Progenitor cell of endocrine pancreas (in vitro differentiated cells): ENCODE results near the gene ELF3. TPM values are rescaled to one million over a fixed set of nuclear protein-coding genes. Genes with fewer than 3 reads are reported as not detected.

Experiments
- DNase-seq: peaks from one replicate; pipeline ENCODE4 v3.0.0; 2021; ENCODE audit warnings: low spot score; ENCODE audit not compliant: unreplicated experiment
- H3K27ac Mint-ChIP-seq: 2 replicates; pipeline ENCODE4 v1.8.0; 2021; ENCODE audit warnings: mild to moderate bottlenecking, moderate library complexity, mixed read lengths
- H3K27me3 Mint-ChIP-seq: 2 replicates; pipeline ENCODE4 v1.8.0; 2021; ENCODE audit warnings: mixed read lengths
- H3K36me3 Mint-ChIP-seq: 2 replicates; pipeline ENCODE4 v1.8.0; 2022; ENCODE audit warnings: mixed read lengths; ENCODE audit not compliant: insufficient read depth
- H3K4me1 Mint-ChIP-seq: 2 replicates; pipeline ENCODE4 v1.8.0; 2021; ENCODE audit warnings: low read depth, mixed read lengths
- H3K4me3 Mint-ChIP-seq: 2 replicates; pipeline ENCODE4 v1.8.0; 2021; ENCODE audit warnings: low read depth, mild to moderate bottlenecking, moderate library complexity, mixed read lengths
- H3K9me3 Mint-ChIP-seq: 2 replicates; pipeline ENCODE4 v1.8.0; 2021; ENCODE audit warnings: low read depth, mixed read lengths
- total RNA-seq: library from RNA; stranded (reverse); gene quantifications from 2 replicates; pipeline ENCODE4 v1.2.1, GENCODE V29; 2021
- TF ChIP-seq, protein P1 (sequence below): fragments of 200-600 bp; sonication (generic); IDR thresholded peaks from one replicate; pipeline ENCODE4 v1.5.0; 2021; ENCODE audit warnings: antibody characterized with exemption, mild to moderate bottlenecking; ENCODE audit not compliant: unreplicated experiment

The ELF3 gene
- total RNA-seq, 1 donor from 2014 or later = 74.3 TPM

DNA sequence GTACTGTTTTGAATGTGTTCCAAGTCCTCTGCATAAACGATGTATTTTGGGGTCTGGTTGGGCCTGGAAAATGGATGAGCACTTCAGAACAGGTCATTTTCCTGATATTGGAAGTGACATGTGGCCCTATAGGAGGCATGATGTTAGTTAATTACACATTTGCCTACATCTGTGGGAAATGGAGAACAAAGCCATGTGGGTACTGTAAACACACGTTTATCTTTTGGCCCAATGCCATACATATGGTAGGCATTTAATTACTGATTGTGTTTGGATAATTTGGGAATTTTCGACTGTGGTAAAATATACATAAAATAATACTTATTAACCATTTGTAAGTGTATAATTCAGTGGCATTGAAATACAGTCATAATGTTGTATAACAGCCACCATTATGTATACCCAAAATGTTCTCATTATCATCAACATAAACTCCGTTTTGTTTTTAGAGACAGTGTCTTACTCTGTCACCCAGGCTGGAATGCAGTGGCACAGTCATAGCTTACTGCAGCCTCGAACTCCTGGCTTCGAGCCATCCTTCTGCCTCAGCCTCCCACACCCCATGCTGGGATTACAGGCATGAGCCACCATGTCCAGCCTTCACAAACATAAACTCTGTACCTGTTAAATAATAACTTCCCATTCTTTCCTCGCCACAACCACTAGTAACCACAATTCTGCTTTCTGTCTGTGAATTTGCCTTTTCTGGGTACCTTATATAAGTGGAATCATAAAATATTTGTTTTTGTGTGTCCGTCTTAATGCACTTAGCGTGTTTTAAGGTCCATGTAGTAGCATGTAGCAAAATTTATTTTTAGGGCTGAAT lies 39.8 kb upstream of the ELF3 start:
- H3K27ac Mint-ChIP-seq = no peak overlapping the region
- H3K9me3 Mint-ChIP-seq = no peaks in the 10 kb centered on the region
- no peaks in the 10 kb centered on the region for H3K4me1 Mint-ChIP-seq
- H3K36me3 Mint-ChIP-seq = peaks cover 15% of the 10 kb centered on the region
- no peak for DNase-seq
- no peak overlapping the region for H3K4me3 Mint-ChIP-seq
- peaks cover 3% of the 10 kb centered on the region for H3K27me3 Mint-ChIP-seq
- TF ChIP-seq, protein P1, sequence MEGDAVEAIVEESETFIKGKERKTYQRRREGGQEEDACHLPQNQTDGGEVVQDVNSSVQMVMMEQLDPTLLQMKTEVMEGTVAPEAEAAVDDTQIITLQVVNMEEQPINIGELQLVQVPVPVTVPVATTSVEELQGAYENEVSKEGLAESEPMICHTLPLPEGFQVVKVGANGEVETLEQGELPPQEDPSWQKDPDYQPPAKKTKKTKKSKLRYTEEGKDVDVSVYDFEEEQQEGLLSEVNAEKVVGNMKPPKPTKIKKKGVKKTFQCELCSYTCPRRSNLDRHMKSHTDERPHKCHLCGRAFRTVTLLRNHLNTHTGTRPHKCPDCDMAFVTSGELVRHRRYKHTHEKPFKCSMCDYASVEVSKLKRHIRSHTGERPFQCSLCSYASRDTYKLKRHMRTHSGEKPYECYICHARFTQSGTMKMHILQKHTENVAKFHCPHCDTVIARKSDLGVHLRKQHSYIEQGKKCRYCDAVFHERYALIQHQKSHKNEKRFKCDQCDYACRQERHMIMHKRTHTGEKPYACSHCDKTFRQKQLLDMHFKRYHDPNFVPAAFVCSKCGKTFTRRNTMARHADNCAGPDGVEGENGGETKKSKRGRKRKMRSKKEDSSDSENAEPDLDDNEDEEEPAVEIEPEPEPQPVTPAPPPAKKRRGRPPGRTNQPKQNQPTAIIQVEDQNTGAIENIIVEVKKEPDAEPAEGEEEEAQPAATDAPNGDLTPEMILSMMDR = no peak

DNA sequence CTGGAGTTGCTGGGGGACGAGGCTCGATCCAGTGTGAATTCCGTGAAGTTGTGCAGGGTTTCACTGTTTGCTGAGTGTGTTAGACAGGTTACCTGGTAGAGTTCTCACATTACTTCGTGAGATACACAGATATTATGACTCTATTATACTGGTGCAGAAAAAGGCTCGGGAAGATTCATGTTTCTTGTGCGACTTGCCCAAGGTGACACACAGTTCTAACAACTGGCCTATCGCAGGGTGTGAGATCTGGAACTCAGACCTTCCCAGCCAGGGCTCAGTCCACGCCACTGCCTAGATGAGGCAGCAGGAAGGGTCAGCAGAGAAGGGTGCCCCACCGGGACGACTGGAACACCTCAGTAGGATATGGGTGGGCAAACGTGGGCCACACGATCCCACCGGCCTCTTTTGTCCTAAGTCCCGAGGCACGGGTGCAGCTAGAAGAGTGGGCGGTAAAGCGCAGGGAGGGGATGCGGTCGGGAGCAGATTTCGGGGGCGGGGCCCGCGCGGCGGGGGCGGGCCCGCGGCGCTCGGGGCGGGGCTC lies 28.2 kb upstream of the ELF3 start:
- Mint-ChIP-seq H3K36me3 (peaks cover 3% of the 10 kb centered on the region), H3K27me3 (no peaks in the 10 kb centered on the region), H3K27ac (peak overlapping the region; percentile 98), H3K4me3 (peak overlapping the region; percentile 91), H3K4me1 (peaks cover 17% of the 10 kb centered on the region), H3K9me3 (no peaks in the 10 kb centered on the region)
- TF ChIP-seq, protein P1 = no peak
- DNase-seq = peak; percentile 75

DNA sequence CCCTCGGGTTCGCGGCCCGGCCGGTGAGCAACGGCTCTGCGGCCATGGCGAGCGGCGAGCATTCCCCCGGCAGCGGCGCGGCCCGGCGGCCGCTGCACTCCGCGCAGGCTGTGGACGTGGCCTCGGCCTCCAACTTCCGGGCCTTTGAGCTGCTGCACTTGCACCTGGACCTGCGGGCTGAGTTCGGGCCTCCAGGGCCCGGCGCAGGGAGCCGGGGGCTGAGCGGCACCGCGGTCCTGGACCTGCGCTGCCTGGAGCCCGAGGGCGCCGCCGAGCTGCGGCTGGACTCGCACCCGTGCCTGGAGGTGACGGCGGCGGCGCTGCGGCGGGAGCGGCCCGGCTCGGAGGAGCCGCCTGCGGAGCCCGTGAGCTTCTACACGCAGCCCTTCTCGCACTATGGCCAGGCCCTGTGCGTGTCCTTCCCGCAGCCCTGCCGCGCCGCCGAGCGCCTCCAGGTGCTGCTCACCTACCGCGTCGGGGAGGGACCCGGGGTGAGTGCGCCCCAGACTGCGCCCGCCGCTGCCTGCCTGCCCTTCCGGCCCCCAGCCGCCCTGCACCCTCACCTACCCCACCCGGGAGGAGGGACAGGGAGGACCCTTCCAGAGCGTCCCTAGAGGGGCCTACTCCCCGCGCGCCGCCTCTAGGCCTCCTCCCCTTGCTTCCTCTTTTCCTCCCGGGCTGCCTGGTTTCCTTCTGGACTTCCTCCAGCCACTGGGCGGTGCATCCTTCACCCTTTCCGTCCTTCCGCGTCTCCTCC lies 27.6 kb upstream of the ELF3 start, which contains the start of gene RNPEP:
TSS of gene RNPEP (plus strand) at position 26 of the 757 bp plus-strand sequence. CDS start at position 45, 19 bp downstream.
- Mint-ChIP-seq H3K9me3 (no peaks in the 10 kb centered on the region), H3K27ac (peak within 1 kb of the TSS; percentile 98), H3K27me3 (no peaks in the 10 kb centered on the region), H3K4me1 (peaks cover 17% of the 10 kb centered on the region), H3K36me3 (peaks cover 3% of the 10 kb centered on the region), H3K4me3 (peak within 1 kb of the TSS; percentile 91)
- TF ChIP-seq, protein P1 = no peak
- DNase-seq = peak; percentile 35

DNA sequence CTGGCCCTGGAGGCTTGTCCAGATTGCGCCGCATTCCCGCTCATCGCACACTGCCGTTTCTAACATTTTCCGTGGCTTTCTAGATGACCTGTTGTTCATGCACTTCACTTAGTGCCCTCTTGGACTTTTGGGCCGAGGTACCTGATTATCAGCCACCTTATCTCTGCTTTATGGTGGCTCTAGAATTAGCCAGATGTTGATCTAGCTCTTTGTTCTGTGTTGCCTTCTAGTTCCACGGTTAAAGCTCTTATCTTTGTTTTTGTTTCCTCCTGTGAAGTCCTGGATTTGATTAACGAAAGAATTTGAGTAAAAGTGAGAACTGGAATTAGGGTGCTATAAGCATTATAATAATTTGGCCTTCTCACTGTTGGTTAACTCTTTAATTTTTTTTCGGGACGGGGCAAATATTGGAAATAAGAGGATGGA lies 27.0 kb upstream of the ELF3 start:
- no peak for DNase-seq
- TF ChIP-seq, protein P1 = no peak
- Mint-ChIP-seq H3K36me3 (peaks cover 3% of the 10 kb centered on the region), H3K27me3 (no peaks in the 10 kb centered on the region), H3K4me3 (peak overlapping the region; percentile 90), H3K27ac (peak overlapping the region; percentile 98), H3K9me3 (no peaks in the 10 kb centered on the region), H3K4me1 (peaks cover 17% of the 10 kb centered on the region)

DNA sequence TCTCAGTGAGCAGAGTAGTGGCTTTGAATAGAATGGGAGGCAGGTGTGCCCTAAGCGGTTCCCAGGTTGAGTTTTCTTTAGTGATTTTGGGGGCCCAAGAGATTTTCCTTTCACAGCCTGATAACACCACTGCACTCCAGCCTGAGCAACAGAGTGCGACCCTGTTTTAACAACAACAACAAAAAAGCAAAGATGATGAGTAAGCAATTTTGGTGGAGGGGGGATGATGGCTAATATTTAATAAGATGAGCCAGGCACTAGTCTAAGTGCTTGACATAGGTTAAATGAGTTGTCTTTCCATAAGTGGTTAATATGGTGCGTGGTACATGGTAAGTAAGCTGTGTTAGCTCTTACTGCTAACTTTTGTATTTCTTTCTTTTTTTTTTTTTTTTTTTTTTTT lies 25.9 kb upstream of the ELF3 start:
- Mint-ChIP-seq H3K27ac (peak overlapping the region; percentile 91), H3K9me3 (no peaks in the 10 kb centered on the region), H3K4me1 (peaks cover 17% of the 10 kb centered on the region), H3K36me3 (peaks cover 3% of the 10 kb centered on the region), H3K4me3 (peak overlapping the region; percentile 90), H3K27me3 (no peaks in the 10 kb centered on the region)
- TF ChIP-seq, protein P1 = no peak
- DNase-seq = no peak
